HEK293 (cell line): ENCODE results near the gene OR10H5.
"Not testable (repeated sequence)": the region's sequence is repeated elsewhere in the genome, so short reads cannot be mapped to it uniquely, and the experiment has no call there.

ENCODE experiments used
- CTCF ChIA-PET: fragments of 350-600 bp; formaldehyde crosslinking; extraction: SDS; loops from one replicate; lab custom pipeline; 2021; ENCODE audit warnings: antibody characterized with exemption; lab: Yijun Ruan, JAX
- POLR2A ChIA-PET: fragments of 300-600 bp; formaldehyde crosslinking; extraction: SDS; loops from one replicate; lab custom pipeline; 2020; ENCODE audit warnings: antibody characterized with exemption, inconsistent platforms; lab: Yijun Ruan, JAX
- H3K27ac ChIP-seq: fragments of 200-500 bp; sonication (Bioruptor generic); 2 replicates; pipeline ENCODE4 v1.5.1; 2014; ENCODE audit warnings: low read depth, low read length, control low read depth, inconsistent platforms; ENCODE audit errors: extremely low read depth
- H3K36me3 ChIP-seq, 2 experiments: fragments of 200-500 bp in 1 of 2; sonication (Bioruptor generic) in 1 of 2; 1 replicate in 1 of 2; 2 replicates in 1 of 2; pipeline ENCODE4 v1.5.1; 2014 to 2017; ENCODE audit warnings: inconsistent platforms in 2 of 2, low read length in 2 of 2; ENCODE audit not compliant: control insufficient read depth in 2 of 2, insufficient read depth in 1 of 2
- H3K4me1 ChIP-seq: fragments of 200-500 bp; sonication (Bioruptor generic); 2 replicates; pipeline ENCODE4 v1.5.1; 2014; ENCODE audit warnings: mild to moderate bottlenecking, low read length, inconsistent platforms; ENCODE audit not compliant: control insufficient read depth, insufficient read depth
- H3K4me3 ChIP-seq: 2 replicates; pipeline ENCODE4 v1.5.1; 2011; ENCODE audit warnings: low read depth, mild to moderate bottlenecking, control low read depth, low read length, moderate library complexity
- H3K9me3 ChIP-seq: fragments of 200-500 bp; sonication (Bioruptor generic); 2 replicates; pipeline ENCODE4 v1.5.1; 2014; ENCODE audit warnings: low read depth, low read length, inconsistent platforms; ENCODE audit not compliant: control insufficient read depth, insufficient read depth
- BCL11B ChIP-seq: fragments of 450-650 bp; formaldehyde crosslinking; IDR thresholded peaks from 2 replicates; pipeline ENCODE4 v1.5.1; 2016; ENCODE audit warnings: low read depth, missing biosample characterization, missing genetic modification characterization
- FEZF1 ChIP-seq: fragments of 450-650 bp; formaldehyde crosslinking; IDR thresholded peaks from 2 replicates; pipeline ENCODE4 v1.5.1; 2016; ENCODE audit warnings: missing biosample characterization, missing genetic modification characterization
- GFI1B ChIP-seq: fragments of 450-650 bp; formaldehyde crosslinking; IDR thresholded peaks from 2 replicates; pipeline ENCODE4 v1.5.1; 2016; ENCODE audit warnings: missing biosample characterization, missing genetic modification characterization
- KLF16 ChIP-seq: fragments of 450-650 bp; formaldehyde crosslinking; IDR thresholded peaks from 2 replicates; pipeline ENCODE4 v1.5.1; 2017; ENCODE audit warnings: missing biosample characterization, missing genetic modification characterization
- KLF8 ChIP-seq: fragments of 450-650 bp; formaldehyde crosslinking; IDR thresholded peaks from 2 replicates; pipeline ENCODE4 v1.5.1; 2016; ENCODE audit warnings: missing biosample characterization, missing genetic modification characterization
- PRDM10 ChIP-seq: fragments of 450-650 bp; formaldehyde crosslinking; IDR thresholded peaks from 2 replicates; pipeline ENCODE4 v1.5.1; 2016; ENCODE audit warnings: missing biosample characterization, missing genetic modification characterization
- REPIN1 ChIP-seq: fragments of 450-650 bp; formaldehyde crosslinking; IDR thresholded peaks from 2 replicates; pipeline ENCODE4 v1.5.1; 2017; ENCODE audit warnings: missing biosample characterization, missing genetic modification characterization, low read depth
- SCRT1 ChIP-seq: fragments of 450-650 bp; formaldehyde crosslinking; IDR thresholded peaks from 2 replicates; pipeline ENCODE4 v1.5.1; 2016; ENCODE audit warnings: missing biosample characterization, missing genetic modification characterization, borderline replicate concordance
- SCRT2 ChIP-seq: fragments of 450-650 bp; formaldehyde crosslinking; IDR thresholded peaks from 2 replicates; pipeline ENCODE4 v1.5.1; 2016; ENCODE audit warnings: missing biosample characterization, missing genetic modification characterization
- SETDB1 ChIP-seq: IDR thresholded peaks from one replicate; pipeline ENCODE4 v1.6.1; 2017; ENCODE audit warnings: mild to moderate bottlenecking, low read length, moderate library complexity, mixed read lengths; ENCODE audit not compliant: insufficient read length
- SP3 ChIP-seq: fragments of 450-650 bp; formaldehyde crosslinking; IDR thresholded peaks from 2 replicates; pipeline ENCODE4 v1.5.1; 2016; ENCODE audit warnings: missing biosample characterization, missing genetic modification characterization
- YY1 ChIP-seq: fragments of 450-650 bp; formaldehyde crosslinking; IDR thresholded peaks from 2 replicates; pipeline ENCODE4 v1.5.1; 2018; ENCODE audit warnings: missing biosample characterization, missing genetic modification characterization
- ZBTB1 ChIP-seq: fragments of 450-650 bp; formaldehyde crosslinking; IDR thresholded peaks from 2 replicates; pipeline ENCODE4 v1.5.1; 2016; ENCODE audit warnings: missing biosample characterization, missing genetic modification characterization
- ZBTB21 ChIP-seq: fragments of 450-650 bp; formaldehyde crosslinking; IDR thresholded peaks from 2 replicates; pipeline ENCODE4 v1.5.1; 2017; ENCODE audit warnings: missing biosample characterization, missing genetic modification characterization
- ZBTB7A ChIP-seq: fragments of 450-650 bp; formaldehyde crosslinking; IDR thresholded peaks from 2 replicates; pipeline ENCODE4 v1.5.1; 2016; ENCODE audit warnings: low read depth, missing biosample characterization, missing genetic modification characterization
- ZNF292 ChIP-seq: fragments of 450-650 bp; formaldehyde crosslinking; IDR thresholded peaks from 2 replicates; pipeline ENCODE4 v1.5.1; 2016; ENCODE audit warnings: low read depth, missing biosample characterization, missing genetic modification characterization, borderline replicate concordance
- ZNF354C ChIP-seq: fragments of 450-650 bp; formaldehyde crosslinking; IDR thresholded peaks from 2 replicates; pipeline ENCODE4 v1.5.1; 2016; ENCODE audit warnings: missing biosample characterization, missing genetic modification characterization, low read depth, borderline replicate concordance
- ZNF549 ChIP-seq: fragments of 450-650 bp; IDR thresholded peaks from 2 replicates; pipeline ENCODE4 v1.5.1; 2018; ENCODE audit warnings: missing biosample characterization, missing genetic modification characterization, mild to moderate bottlenecking, inconsistent platforms, moderate library complexity
- ZNF571 ChIP-seq: fragments of 450-650 bp; formaldehyde crosslinking; IDR thresholded peaks from 2 replicates; pipeline ENCODE4 v1.5.0; 2017; ENCODE audit warnings: missing biosample characterization, missing genetic modification characterization
- ZNF610 ChIP-seq: fragments of 450-650 bp; formaldehyde crosslinking; IDR thresholded peaks from 2 replicates; pipeline ENCODE4 v1.5.1; 2016; ENCODE audit warnings: missing biosample characterization, missing genetic modification characterization, borderline replicate concordance
- ZNF837 ChIP-seq: fragments of 450-650 bp; formaldehyde crosslinking; IDR thresholded peaks from 2 replicates; pipeline ENCODE4 v1.5.1; 2016; ENCODE audit warnings: missing biosample characterization, missing genetic modification characterization
- TF ChIP-seq, protein P1 (sequence below): fragments of 450-650 bp; formaldehyde crosslinking; IDR thresholded peaks from 2 replicates; pipeline ENCODE4 v1.5.1; 2016; ENCODE audit warnings: missing biosample characterization, missing genetic modification characterization
- TF ChIP-seq, protein P2 (sequence below): fragments of 450-650 bp; formaldehyde crosslinking; IDR thresholded peaks from 2 replicates; pipeline ENCODE4 v1.5.1; 2016; ENCODE audit warnings: missing biosample characterization, missing genetic modification characterization

OR10H5 gene

GRCh38 chr19:15837221-15837731 lies 49.8 kb downstream of the OR10H5 start (continued):
- TF ChIP-seq, protein P1, sequence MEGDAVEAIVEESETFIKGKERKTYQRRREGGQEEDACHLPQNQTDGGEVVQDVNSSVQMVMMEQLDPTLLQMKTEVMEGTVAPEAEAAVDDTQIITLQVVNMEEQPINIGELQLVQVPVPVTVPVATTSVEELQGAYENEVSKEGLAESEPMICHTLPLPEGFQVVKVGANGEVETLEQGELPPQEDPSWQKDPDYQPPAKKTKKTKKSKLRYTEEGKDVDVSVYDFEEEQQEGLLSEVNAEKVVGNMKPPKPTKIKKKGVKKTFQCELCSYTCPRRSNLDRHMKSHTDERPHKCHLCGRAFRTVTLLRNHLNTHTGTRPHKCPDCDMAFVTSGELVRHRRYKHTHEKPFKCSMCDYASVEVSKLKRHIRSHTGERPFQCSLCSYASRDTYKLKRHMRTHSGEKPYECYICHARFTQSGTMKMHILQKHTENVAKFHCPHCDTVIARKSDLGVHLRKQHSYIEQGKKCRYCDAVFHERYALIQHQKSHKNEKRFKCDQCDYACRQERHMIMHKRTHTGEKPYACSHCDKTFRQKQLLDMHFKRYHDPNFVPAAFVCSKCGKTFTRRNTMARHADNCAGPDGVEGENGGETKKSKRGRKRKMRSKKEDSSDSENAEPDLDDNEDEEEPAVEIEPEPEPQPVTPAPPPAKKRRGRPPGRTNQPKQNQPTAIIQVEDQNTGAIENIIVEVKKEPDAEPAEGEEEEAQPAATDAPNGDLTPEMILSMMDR (tag by site-specific recombination), result no peak
- TF ChIP-seq SCRT2 (tag by site-specific recombination), result peak; percentile 31; the same call in 1 of the 2 replicates
- TF ChIP-seq KLF8 (tag by site-specific recombination), result 0 out of 2 replicates have a peak, but pooled peaks have one; percentile 6
- TF ChIP-seq ZNF354C (tag by site-specific recombination), result no peak
- no peak for TF ChIP-seq FEZF1 (tag by site-specific recombination)

DNA sequence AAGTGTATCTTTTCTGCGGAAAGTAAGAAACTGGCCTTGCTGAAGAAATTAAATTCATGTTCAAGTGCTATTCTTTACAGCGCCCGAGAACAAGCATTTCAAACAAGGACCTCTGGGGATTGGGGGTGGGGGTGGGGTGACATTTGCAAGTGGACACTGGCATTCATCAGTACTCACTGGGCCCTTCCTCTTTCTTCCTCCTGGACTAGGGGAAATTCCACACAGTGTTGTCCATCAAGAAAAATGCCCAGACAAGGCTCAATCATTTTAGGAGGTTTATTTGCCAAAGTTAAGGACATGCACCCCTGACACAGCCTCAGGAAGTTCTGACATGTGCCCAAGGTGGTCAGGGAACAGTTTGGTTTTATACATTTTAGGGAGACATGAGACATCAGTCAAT lies 50.9 kb downstream of the OR10H5 start:
- ChIA-PET CTCF (interaction anchor here (0.6 to 0.7 kb wide), 3 partner anchors 119 to 883 kb away, joined by 3 to 4 read pairs (median 3); no protein-coding TSS in a partner anchor), POLR2A (no interaction called here)
- H3K4me3 ChIP-seq, result no peak overlapping the region

DNA sequence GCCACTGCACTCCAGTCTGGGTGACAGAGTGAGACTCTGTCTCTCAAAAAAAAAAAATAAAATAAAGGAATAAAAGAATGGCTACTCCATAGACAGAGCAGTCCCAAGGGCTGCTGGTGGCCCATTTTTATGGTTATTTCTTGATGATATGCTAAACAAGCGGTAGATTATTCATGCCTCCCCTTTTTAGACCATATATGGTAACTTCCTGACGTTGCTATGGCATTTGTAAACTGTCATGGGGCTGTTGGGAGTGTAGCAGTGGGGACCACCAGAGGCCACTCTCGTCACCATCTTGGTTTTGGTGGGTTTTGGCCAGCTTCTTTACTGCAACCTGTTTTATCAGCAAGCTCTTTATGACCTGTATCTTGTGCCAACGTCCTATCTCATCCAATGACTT lies 52.4 kb downstream of the OR10H5 start:
- H3K9me3 ChIP-seq, CTCF ChIA-PET, H3K36me3 ChIP-seq, H3K27ac ChIP-seq, POLR2A ChIA-PET, H3K4me3 ChIP-seq, H3K4me1 ChIP-seq: not testable (repeated sequence)

More for the DNA sequence above, 50.9 kb downstream of the OR10H5 start:
- Histone ChIP-seq H3K27ac (no peak overlapping the region), H3K36me3 (no peaks in the 10 kb centered on the region), H3K4me1 (no peaks in the 10 kb centered on the region), H3K9me3 (no peaks in the 10 kb centered on the region)
- TF ChIP-seq ZBTB7A, result no peak
- TF ChIP-seq ZNF571 (tag by site-specific recombination), result no peak
- TF ChIP-seq ZNF292 (tag by site-specific recombination), result no peak
- TF ChIP-seq, protein P2, sequence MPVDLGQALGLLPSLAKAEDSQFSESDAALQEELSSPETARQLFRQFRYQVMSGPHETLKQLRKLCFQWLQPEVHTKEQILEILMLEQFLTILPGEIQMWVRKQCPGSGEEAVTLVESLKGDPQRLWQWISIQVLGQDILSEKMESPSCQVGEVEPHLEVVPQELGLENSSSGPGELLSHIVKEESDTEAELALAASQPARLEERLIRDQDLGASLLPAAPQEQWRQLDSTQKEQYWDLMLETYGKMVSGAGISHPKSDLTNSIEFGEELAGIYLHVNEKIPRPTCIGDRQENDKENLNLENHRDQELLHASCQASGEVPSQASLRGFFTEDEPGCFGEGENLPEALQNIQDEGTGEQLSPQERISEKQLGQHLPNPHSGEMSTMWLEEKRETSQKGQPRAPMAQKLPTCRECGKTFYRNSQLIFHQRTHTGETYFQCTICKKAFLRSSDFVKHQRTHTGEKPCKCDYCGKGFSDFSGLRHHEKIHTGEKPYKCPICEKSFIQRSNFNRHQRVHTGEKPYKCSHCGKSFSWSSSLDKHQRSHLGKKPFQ, result no peak
- TF ChIP-seq YY1 (tag by site-specific recombination), result no peak
- no peak for TF ChIP-seq ZNF610 (tag by site-specific recombination)
- TF ChIP-seq PRDM10, result no peak
- no peak for TF ChIP-seq SP3 (tag by site-specific recombination)
- no peak for TF ChIP-seq ZNF837 (tag by site-specific recombination)
- no peak for TF ChIP-seq SETDB1
- TF ChIP-seq ZNF549 (tag by site-specific recombination), result no peak
- TF ChIP-seq KLF16 (tag by site-specific recombination), result no peak
- no peak for TF ChIP-seq BCL11B (tag by site-specific recombination)
- no peak for TF ChIP-seq GFI1B (tag by site-specific recombination)
- no peak for TF ChIP-seq SCRT1
- TF ChIP-seq ZBTB21, result no peak
- no peak for TF ChIP-seq ZBTB1
- no peak for TF ChIP-seq REPIN1
